ENCODE measurements around the gene RDH5. TPM values are rescaled to one million over a fixed set of nuclear protein-coding genes. Genes with fewer than 3 reads are reported as not detected.

The RDH5 gene
- total and polyA plus RNA-seq, 2 of the 13 experiments (the other 11 are each of a cell fraction or from before 2014, with no cell fraction given) = 2.6 to 5.7 TPM

DNA sequence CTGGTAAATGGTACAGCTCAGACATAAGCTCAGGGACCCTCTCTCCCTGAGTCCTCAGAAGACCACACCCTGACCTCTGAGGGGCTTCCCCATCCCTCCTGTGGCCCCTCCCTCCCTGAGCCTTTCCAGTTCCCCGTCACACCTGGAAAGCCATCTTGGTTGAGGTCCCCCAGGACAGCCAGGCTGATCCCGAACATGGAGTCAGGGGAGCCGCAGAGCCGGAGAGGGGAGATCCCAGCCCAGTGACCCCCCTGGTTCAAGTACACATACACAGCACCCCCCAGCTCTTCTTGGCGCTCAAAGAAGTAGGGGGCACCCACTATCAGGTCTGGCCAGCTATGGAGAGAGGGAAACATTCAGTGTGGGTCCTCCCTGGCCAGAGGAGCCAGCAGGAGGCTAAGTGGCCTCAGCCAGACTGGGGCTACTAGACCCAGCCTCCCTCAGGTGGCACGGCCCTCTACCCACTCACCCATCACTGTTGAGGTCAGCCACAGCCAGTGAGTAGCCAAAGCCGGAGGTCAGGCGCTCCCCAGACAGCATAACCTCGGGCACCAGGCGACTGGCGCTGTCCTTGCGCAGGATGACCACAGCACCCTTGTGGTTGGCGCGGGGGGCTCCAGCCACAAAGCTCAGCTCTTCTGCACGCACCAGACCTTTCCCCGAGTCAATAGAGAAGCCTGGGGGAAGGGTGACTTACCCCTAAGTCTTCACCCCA lies 21.8 kb upstream of the RDH5 start:
- DNase-seq (ENCODE audit: low spot score) (no peak), FAIRE-seq (no peak), ATAC-seq (no peak)
- H3K4me1 ChIP-seq (ENCODE audit: insufficient read depth, low read length) = peaks cover 72% of the 10 kb centered on the region
- no peak overlapping the region for H3K4me3 ChIP-seq (replicated peaks in 1 of 3; ENCODE audit: insufficient read depth in 1 of 3, low read depth in 2 of 3, low read length in 3 of 3)
- ChIA-PET CTCF (ENCODE audit: low intra/inter-chr PET ratio, low total read pairs) (no interaction called here), POLR2A (interaction anchor here (1.0 kb wide), 1 partner anchor 17 kb away, joined by 3 read pairs; a partner anchor contains a TSS)
- in situ Hi-C loops (cut with HindIII; ENCODE audit: extremely low pct_ligation_motif_present, low pct_unique_long_range_greater_than_20kb) (no loop called here), intact Hi-C loops (cut with micrococcal nuclease; ENCODE audit: unreplicated experiment) (no loop called here)
- no peaks in the 10 kb centered on the region for H3K36me3 ChIP-seq (replicated peaks in 1 of 2; ENCODE audit: control insufficient read depth in 1 of 2, insufficient read depth in 2 of 2, low read length in 2 of 2)
- H2AFZ ChIP-seq (ENCODE audit: low read length) = no peak overlapping the region
- TF ChIP-seq CENPX (CRISPR knock-in tag; IDR thresholded peaks at IDR 0.05) (no peak), POLR2G (IDR thresholded peaks at IDR 0.05; ENCODE audit: low read depth, low read length) (no peak), GFI1 (CRISPR knock-in tag; IDR thresholded peaks at IDR 0.05; ENCODE audit: borderline replicate concordance) (no peak)
- TF ChIP-seq, protein P1, sequence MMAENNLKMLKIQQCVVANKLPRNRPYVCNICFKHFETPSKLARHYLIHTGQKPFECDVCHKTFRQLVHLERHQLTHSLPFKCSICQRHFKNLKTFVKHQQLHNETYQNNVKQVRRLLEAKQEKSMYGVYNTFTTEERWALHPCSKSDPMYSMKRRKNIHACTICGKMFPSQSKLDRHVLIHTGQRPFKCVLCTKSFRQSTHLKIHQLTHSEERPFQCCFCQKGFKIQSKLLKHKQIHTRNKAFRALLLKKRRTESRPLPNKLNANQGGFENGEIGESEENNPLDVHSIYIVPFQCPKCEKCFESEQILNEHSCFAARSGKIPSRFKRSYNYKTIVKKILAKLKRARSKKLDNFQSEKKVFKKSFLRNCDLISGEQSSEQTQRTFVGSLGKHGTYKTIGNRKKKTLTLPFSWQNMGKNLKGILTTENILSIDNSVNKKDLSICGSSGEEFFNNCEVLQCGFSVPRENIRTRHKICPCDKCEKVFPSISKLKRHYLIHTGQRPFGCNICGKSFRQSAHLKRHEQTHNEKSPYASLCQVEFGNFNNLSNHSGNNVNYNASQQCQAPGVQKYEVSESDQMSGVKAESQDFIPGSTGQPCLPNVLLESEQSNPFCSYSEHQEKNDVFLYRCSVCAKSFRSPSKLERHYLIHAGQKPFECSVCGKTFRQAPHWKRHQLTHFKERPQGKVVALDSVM (CRISPR knock-in tag; IDR thresholded peaks at IDR 0.05) = no peak
- peaks cover 6 to 8% of the 10 kb centered on the region in 2 experiments; a peak in 3 of 5 replicates for H3K27me3 ChIP-seq (ENCODE audit: control insufficient read depth in 1 of 2, insufficient read depth in 2 of 2, low read length in 2 of 2)
- H3K9me3 ChIP-seq (ENCODE audit: low read length) = no peaks in the 10 kb centered on the region
- H4K20me1 ChIP-seq (ENCODE audit: insufficient read depth, low read length) = no peaks in the 10 kb centered on the region
- 58% methylated on average over 6 of the region's 16 CpGs for WGBS (ENCODE audit: low lambda C conversion rate)
- no peaks in the 10 kb centered on the region for H3K79me2 ChIP-seq (ENCODE audit: insufficient read depth, low read length)
- no TSS peak for BruUV-seq (replicated peaks)
- no peak overlapping the region for H3K4me2 ChIP-seq (ENCODE audit: low read depth, low read length)
- no peak overlapping the region for H3K9ac ChIP-seq (ENCODE audit: insufficient read depth, low read depth, low read length)
- H3K27ac ChIP-seq (ENCODE audit: extremely low read length, insufficient read depth, low read length) = no peak overlapping the region

DNA sequence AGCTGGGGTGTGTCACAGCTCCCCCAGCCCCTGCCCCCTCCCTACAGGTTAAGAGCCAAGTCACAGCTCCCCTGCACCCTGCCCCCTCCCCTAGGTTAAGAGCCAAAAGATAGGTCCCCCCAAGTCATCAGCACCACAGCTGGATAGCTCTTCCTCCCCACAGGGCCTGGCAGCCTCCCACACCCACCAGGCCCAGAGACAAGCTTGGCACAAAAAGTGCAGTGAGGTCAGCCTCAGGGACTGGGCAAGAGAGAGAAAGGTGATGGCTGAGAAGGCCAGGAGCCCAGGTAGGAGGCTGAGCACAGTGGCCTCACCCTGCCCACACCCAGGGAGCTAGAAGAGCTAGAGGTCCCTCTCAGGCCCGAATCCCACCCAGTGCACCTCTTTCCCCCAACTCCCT lies 21.2 kb upstream of the RDH5 start:
- no TSS peak for BruUV-seq (replicated peaks)
- no peak for ATAC-seq
- Histone ChIP-seq H3K36me3 (replicated peaks in 1 of 2; ENCODE audit: control insufficient read depth in 1 of 2, insufficient read depth in 2 of 2, low read length in 2 of 2) (no peaks in the 10 kb centered on the region), H2AFZ (ENCODE audit: low read length) (no peak overlapping the region), H3K4me1 (ENCODE audit: insufficient read depth, low read length) (peaks cover 78% of the 10 kb centered on the region), H3K27ac (ENCODE audit: extremely low read length, insufficient read depth, low read length) (no peak overlapping the region), H3K27me3 (ENCODE audit: control insufficient read depth in 1 of 2, insufficient read depth in 2 of 2, low read length in 2 of 2) (peaks cover 6 to 13% of the 10 kb centered on the region in 2 experiments; a peak in 3 of 5 replicates), H3K9ac (ENCODE audit: insufficient read depth, low read depth, low read length) (no peak overlapping the region), H3K4me2 (ENCODE audit: low read depth, low read length) (no peak overlapping the region), H3K79me2 (ENCODE audit: insufficient read depth, low read length) (no peaks in the 10 kb centered on the region), H3K4me3 (replicated peaks in 1 of 3; ENCODE audit: insufficient read depth in 1 of 3, low read depth in 2 of 3, low read length in 3 of 3) (no peak overlapping the region), H4K20me1 (ENCODE audit: insufficient read depth, low read length) (no peaks in the 10 kb centered on the region), H3K9me3 (ENCODE audit: low read length) (no peaks in the 10 kb centered on the region)
- in situ Hi-C loops (cut with HindIII; ENCODE audit: extremely low pct_ligation_motif_present, low pct_unique_long_range_greater_than_20kb) (no loop called here), intact Hi-C loops (cut with micrococcal nuclease; ENCODE audit: unreplicated experiment) (no loop called here)
- CTCF ChIA-PET (ENCODE audit: low intra/inter-chr PET ratio, low total read pairs) = no interaction called here
- FAIRE-seq = no peak
- no peak for DNase-seq (ENCODE audit: low spot score)
- POLR2A ChIA-PET = interaction anchor here (1.0 kb wide), 1 partner anchor 17 kb away, joined by 3 read pairs; a partner anchor contains a TSS
- no CpG with 5 or more reads among the region's 1 CpG for WGBS (ENCODE audit: low lambda C conversion rate)
- TF ChIP-seq NFYC (CRISPR knock-in tag; IDR thresholded peaks at IDR 0.05) (no peak), ZFX (CRISPR knock-in tag; IDR thresholded peaks at IDR 0.05; ENCODE audit: low read depth) (no peak), SRY (CRISPR knock-in tag; IDR thresholded peaks at IDR 0.05) (no peak), SALL1 (CRISPR knock-in tag; IDR thresholded peaks at IDR 0.05) (no peak), RCOR2 (CRISPR knock-in tag; IDR thresholded peaks at IDR 0.05) (no peak), PTBP1 (IDR thresholded peaks at IDR 0.05; ENCODE audit: low read depth, low read length, poor library complexity, severe bottlenecking) (no peak)
- TF ChIP-seq, protein P2, sequence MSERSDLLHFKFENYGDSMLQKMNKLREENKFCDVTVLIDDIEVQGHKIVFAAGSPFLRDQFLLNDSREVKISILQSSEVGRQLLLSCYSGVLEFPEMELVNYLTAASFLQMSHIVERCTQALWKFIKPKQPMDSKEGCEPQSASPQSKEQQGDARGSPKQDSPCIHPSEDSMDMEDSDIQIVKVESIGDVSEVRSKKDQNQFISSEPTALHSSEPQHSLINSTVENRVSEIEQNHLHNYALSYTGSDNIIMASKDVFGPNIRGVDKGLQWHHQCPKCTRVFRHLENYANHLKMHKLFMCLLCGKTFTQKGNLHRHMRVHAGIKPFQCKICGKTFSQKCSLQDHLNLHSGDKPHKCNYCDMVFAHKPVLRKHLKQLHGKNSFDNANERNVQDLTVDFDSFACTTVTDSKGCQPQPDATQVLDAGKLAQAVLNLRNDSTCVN (CRISPR knock-in tag; IDR thresholded peaks at IDR 0.05; ENCODE audit: borderline replicate concordance) = no peak
- TF ChIP-seq, protein P3, sequence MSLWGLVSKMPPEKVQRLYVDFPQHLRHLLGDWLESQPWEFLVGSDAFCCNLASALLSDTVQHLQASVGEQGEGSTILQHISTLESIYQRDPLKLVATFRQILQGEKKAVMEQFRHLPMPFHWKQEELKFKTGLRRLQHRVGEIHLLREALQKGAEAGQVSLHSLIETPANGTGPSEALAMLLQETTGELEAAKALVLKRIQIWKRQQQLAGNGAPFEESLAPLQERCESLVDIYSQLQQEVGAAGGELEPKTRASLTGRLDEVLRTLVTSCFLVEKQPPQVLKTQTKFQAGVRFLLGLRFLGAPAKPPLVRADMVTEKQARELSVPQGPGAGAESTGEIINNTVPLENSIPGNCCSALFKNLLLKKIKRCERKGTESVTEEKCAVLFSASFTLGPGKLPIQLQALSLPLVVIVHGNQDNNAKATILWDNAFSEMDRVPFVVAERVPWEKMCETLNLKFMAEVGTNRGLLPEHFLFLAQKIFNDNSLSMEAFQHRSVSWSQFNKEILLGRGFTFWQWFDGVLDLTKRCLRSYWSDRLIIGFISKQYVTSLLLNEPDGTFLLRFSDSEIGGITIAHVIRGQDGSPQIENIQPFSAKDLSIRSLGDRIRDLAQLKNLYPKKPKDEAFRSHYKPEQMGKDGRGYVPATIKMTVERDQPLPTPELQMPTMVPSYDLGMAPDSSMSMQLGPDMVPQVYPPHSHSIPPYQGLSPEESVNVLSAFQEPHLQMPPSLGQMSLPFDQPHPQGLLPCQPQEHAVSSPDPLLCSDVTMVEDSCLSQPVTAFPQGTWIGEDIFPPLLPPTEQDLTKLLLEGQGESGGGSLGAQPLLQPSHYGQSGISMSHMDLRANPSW (CRISPR knock-in tag; IDR thresholded peaks at IDR 0.05; ENCODE audit: borderline replicate concordance) = no peak
